CD4-positive, alpha-beta T cell treated with Interleukin-17A for 4 hours (primary cell): Measurements from ENCODE around the gene CCDC188.

Experiments used
- DNase-seq: peaks from one replicate; pipeline ENCODE4 v3.0.0-alpha.2; 2020; ENCODE audit warnings: mixed read lengths

The CCDC188 gene

GRCh38 chr22:20150381-20151275 lies at the start of gene CCDC188:
Gene CCDC188, minus strand, starts transcription at chr22:20151055. Its CDS starts 69 bp downstream, at chr22:20150986.
- no peak for DNase-seq

GRCh38 chr22:20199906-20200305 lies 49.1 kb upstream of the CCDC188 start:
- no peak for DNase-seq

- DNase-seq: no peak
Measured at GRCh38 chr22:20199413-20199842, 48.6 kb upstream of the CCDC188 start.

- no peak for DNase-seq
Measured at GRCh38 chr22:20198557-20199319, 47.9 kb upstream of the CCDC188 start.

- DNase-seq: no peak
Measured at GRCh38 chr22:20197407-20198030, 46.7 kb upstream of the CCDC188 start.

GRCh38 chr22:20196094-20196842 lies 45.4 kb upstream of the CCDC188 start:
- DNase-seq: no peak

- peak; percentile 21 for DNase-seq
Measured at GRCh38 chr22:20194681-20195593, 44.1 kb upstream of the CCDC188 start.

GRCh38 chr22:20193761-20194494 lies 43.1 kb upstream of the CCDC188 start:
- no peak for DNase-seq

- no peak for DNase-seq
Measured at GRCh38 chr22:20192972-20193760, 42.3 kb upstream of the CCDC188 start.

- no peak for DNase-seq
Measured at GRCh38 chr22:20192293-20192971, 41.6 kb upstream of the CCDC188 start.

- DNase-seq: no peak
Measured at GRCh38 chr22:20191803-20192202, 40.9 kb upstream of the CCDC188 start.

- no peak for DNase-seq
Measured at GRCh38 chr22:20191000-20191515, 40.2 kb upstream of the CCDC188 start.

- no peak for DNase-seq
Measured at GRCh38 chr22:20188567-20188877, 37.7 kb upstream of the CCDC188 start.

GRCh38 chr22:20187777-20188566 lies 37.1 kb upstream of the CCDC188 start:
- DNase-seq: no peak

- DNase-seq: no peak
Measured at GRCh38 chr22:20186871-20187546, 36.2 kb upstream of the CCDC188 start.

GRCh38 chr22:20186183-20186870 lies 35.5 kb upstream of the CCDC188 start:
- DNase-seq: peak; percentile 11

GRCh38 chr22:20185750-20186149 lies 34.9 kb upstream of the CCDC188 start:
- DNase-seq: no peak
